SW 1271 (cell line): ENCODE data around the gene TAS2R40.

Source experiments
- DNase-seq, 2 experiments: peaks; one replicate each; lab custom pipeline; 2025; lab: John Stamatoyannopoulos, UW

Gene TAS2R40

DNA sequence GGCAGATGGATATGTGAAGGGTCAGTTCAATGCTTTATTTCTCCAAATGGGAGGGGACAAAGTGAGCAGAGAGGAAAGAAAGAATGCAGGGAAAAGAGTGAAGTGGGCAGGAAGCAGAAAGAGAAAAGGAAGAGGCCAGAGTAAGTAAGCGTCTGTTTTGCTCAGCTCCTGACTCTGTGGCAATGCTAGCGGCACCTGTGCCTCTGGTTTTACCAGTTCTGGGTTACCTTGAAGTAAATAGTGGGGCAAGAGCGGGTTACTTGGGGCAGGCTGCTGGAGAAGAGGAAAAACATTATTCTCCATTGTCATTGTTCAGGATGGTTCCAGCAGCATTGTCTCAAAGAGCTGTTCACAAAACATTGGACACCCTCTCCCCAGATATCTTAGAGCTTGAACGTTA is 1.9 kb downstream of the TAS2R40 start:
- DNase-seq, result no peak

DNA sequence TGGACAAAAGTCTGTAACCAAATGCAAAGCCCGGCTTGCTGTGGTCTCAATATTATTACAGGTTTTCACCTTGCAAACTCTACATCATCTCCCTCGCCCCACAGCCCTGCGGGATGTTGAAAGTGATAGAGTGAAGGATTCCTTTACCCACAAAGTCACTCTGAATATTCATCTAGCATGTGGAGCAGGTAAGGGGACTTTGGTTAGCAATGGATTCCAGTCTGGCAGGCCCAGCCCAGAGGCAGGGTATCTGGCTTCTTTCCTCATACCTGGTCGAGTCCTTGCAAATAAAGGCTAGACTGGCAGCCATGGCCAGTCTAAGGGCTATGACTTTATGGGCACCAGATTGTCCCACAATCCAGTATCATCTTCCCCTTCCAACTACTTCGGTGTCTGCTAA is 3.2 kb downstream of the TAS2R40 start:
- no peak for DNase-seq

DNA sequence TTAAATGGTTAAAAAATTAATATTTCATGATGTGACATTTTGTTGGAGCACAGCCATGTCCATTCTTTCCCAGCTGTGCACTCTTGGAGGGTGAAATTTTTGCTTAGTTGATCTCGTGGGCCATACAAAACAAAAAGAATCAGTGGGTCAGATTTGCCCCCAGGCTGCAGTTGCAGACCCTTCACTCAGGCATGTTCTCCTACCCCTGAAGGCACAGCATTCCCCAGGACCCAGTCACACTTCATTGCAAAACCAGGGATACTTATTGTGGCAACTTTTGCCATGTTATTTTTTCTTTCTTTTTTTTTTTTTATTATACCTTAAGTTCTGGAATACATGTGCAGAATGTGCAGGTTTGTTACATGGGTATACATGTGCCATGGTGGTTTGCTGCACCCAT is 6.0 kb downstream of the TAS2R40 start:
- DNase-seq, result no peak

GRCh38 chr7:143229054-143229790 is 7.4 kb downstream of the TAS2R40 start:
- no peak for DNase-seq

GRCh38 chr7:143230602-143231457 is 9.0 kb downstream of the TAS2R40 start:
- no peak for DNase-seq

GRCh38 chr7:143233816-143234532 is 12.1 kb downstream of the TAS2R40 start:
- DNase-seq, result no peak

DNA sequence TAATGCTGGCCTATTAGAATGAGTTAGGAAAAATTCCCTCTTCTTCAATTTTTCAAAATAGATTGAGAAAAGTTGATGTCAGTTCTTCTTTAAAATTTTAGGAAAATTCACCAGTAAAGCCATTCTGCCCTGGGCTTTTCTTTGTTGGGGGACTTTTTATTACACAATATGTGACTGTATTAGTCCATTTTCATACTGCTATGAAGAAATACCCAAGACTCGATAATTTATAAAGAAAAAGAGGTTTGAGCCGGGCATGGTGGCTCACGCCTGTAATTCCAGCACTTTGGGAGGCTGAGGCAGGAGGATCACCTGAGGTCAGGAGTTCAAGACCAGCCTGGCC is 12.7 kb downstream of the TAS2R40 start:
- no peak for DNase-seq

DNA sequence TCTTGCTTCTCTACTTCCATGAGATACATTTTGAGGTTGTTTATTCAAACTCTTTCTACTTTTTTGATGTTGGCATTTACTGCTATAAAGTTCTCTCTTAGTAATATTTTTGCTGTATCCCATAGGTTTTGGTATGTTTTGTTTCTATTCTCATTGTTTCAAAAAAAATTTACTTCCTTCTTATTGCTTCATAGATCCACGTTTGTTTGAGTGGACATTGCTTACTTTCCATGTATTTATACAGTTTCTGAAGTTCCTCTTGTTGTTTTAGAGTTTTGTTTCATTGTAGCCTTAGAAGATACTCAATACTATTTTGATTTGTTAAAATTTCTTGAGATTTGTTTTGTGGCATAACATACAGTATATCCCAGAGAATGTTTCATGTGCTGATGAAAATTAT is 13.7 kb downstream of the TAS2R40 start:
- no peak for DNase-seq

DNA sequence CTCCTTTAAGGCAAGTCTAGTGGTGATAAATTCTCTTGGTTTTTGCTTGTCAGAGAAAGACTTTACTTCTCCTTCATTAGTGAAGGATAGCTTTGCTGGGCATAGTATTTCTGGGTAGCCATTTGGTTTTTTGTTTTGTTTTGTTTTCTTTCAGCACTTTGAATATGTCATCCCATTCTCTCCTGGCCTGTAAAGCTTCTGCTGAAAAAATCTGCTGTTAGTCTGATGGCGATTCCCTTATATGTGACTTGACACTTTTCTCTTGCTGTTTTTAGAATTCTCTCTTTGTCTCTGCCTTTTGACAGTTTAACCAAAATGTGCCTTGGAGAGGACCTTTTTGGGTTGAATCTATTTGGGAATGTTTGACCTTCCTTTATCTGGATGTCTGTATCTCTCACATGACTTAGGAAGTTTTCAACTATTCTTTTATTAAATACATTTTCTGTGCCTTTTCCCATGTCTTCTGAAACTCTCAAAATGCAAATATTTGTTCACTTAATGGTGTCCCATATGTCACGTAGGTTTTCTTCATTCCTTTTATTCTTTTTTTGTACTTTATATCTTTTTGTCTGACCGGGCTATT is 14.7 kb downstream of the TAS2R40 start:
- DNase-seq, result no peak

DNA sequence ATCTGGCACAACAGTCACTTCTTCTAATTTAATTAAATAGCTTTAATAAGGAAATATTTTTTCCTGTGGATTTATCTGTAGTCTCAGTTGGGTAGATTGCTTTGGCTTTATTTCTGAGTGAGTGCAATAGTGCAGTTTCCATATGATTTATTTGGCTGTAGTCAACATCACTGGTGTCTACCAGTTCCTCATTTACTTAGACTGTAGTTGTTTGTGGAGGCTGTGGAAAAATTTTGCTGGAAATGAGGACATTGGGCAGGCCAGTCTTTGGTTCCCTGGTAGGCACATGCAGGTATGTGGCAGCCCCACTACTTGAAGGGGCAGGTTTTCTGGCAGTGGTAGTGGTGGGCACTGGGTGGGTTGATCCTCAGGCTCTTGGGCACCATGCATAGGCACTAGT is 15.5 kb downstream of the TAS2R40 start:
- DNase-seq, result no peak

- no peak for DNase-seq
These were observed 16.6 kb downstream of the TAS2R40 start for GRCh38 chr7:143238289-143238980.

DNA sequence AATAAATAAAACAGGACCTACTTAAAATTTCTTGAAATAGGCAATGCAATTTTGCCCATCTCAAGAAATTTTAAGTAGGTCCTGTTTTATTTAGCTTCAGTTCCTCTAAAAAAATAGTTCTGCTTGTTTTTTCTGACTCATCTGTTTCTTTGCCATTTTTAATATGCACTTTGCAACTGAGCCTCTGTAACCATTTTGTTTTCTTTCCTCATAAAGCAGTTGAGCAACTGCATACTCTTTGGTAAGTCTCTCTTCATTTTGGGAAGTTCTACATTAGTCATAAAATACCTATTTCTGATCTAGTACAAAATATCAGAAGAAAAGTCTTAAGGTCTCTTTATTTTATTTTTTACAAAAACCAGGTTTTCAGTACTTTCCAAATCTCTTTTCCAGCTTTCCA is 18.0 kb downstream of the TAS2R40 start:
- DNase-seq, result no peak

GRCh38 chr7:143240291-143241168 is 18.7 kb downstream of the TAS2R40 start:
- peak; percentile 10 to 71 for DNase-seq

DNA sequence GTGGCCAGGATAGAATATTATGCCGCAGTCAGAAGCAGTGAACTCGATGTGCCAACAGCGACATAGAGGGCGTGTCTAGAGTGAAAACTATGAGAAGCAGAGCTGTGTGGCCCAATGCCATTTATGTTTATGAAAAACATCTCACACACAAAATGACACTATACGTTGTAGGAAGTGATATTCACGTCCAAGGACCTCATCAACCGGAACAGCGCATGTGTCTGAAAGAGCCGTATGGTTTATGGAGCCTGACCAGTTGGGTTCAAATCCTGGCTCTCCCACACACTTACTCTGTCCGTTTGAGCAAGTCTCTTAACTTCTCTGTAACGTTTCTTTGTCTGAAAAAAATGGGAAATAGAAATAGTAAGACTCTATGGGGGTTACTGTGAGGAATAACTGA is 20.5 kb downstream of the TAS2R40 start:
- DNase-seq, result no peak

DNA sequence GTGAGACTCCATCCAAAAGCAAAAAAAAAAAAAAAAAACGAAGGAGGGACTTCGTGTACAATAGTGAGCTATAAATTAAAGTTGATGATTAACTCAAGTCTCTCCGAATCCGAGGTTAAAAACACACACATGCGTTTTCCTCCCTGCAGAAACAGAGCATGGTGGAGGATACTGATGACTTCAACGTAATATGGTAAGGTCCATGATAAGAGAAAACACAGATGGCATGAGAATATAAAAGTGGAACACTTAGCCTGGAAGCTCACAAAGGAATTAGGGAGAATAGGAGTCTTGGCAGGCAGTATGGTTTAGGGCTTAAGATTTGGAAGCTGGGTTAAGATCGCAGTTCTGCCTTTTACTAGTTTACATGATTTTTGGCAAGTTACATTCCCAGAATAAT is 21.3 kb downstream of the TAS2R40 start:
- no peak for DNase-seq

GRCh38 chr7:143243614-143244013 is 21.8 kb downstream of the TAS2R40 start:
- DNase-seq, result no peak

- DNase-seq, result no peak
These were observed 22.5 kb downstream of the TAS2R40 start for GRCh38 chr7:143244321-143244720.

DNA sequence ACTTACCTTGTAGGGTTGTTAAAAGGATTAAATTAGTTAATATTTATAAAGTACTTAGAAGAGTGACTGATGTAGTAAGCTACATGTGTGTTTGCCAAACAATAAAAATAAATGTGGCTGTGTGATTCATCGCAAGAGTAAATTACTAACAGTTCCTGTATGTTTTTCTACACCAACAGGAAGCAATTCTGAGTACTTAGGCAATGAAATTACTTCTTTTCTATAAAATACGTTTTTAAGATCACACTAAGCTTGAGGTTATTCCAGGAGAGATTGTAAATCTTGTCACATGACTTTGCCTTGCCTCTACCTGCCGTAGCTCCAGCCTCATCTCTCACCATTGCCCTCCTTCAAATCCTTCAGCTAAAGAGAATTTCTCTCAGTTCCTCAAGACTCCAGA is 23.3 kb downstream of the TAS2R40 start:
- DNase-seq, result no peak

DNA sequence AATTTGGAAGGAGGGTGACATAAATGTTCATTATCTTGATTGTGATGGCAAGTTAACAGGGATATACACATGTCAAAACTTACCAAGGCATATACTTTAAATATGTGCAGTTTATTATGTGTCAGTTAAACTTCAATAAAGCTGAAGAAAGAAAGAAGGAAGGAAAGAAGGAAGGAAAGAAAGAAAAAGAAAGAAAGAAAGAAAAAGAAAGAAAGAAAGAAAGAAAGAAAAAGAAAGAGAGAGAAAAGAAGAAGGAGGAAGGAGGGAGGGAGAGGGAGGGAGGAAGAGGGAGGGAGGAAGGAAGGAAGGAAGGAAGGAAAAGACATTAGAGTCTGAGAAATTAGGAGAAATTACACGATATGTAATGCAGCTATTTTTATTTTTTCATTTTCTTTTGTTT is 25.5 kb downstream of the TAS2R40 start:
- DNase-seq, result no peak

DNA sequence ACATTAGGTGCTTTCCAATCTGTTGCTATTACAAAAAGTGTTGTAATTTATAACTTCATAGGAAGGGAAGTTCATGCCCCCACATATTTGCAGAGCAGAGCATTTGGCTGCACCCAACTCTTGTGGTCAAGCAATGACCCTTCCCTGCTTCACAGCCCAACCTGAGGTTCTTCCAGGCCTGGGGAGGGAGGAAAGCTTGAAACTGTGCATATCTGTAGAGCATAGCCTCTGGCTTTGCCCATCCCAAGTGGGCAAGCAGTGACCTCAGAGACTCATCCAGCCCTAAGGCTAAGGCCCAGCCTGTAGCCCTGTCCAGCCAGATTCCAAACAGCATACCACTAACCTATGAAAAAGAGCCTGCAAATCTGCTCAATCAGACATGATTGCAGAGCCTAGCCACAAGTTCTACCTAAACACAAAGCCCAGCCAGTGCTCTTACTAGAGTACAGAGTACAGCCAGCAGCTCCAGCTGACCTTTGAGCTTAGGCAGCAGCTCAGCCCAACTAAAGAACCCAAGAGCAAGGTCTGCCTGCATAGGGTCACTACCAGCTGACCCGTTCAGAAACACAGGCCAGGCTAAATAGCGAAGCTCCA is 27.0 kb downstream of the TAS2R40 start:
- DNase-seq, result no peak

- no peak for DNase-seq
These were observed 28.4 kb downstream of the TAS2R40 start for GRCh38 chr7:143250199-143250598.
